PC-3 (cell line): ENCODE data around the gene RBAK. TPM values are rescaled to one million over a fixed set of nuclear protein-coding genes. Genes with fewer than 3 reads are reported as not detected.

Source experiments
- ATAC-seq: fragments of 200-7000 bp; cut with Tn5 transposase; 2 replicates; pipeline ENCODE4 v1.9.1; 2020; ENCODE audit warnings: mild to moderate bottlenecking, moderate library complexity
- Bru-seq: library from RNA; stranded (reverse); fragments of 400-500 nt; gene quantifications from one replicate; lab custom pipeline; 2021; lab: Mats Ljungman, UMichigan
- BruChase-seq, 2 experiments: library from RNA; stranded (reverse); fragments of 400-500 nt; gene quantifications; one replicate each; lab custom pipeline; 2021; lab: Mats Ljungman, UMichigan
- BruUV-seq: library from RNA; stranded (reverse); fragments of 400-500 nt; replicated peaks from 2 replicates; lab custom pipeline; 2021; lab: Mats Ljungman, UMichigan
- CTCF ChIA-PET: fragments of 300-600 bp; sonication (Branson Sonifier 250); formaldehyde crosslinking; loops from one replicate; lab custom pipeline; 2022; ENCODE audit warnings: antibody characterized with exemption; lab: Charles Lee
- POLR2A ChIA-PET: fragments of 300-600 bp; sonication (Branson Sonifier 250); formaldehyde crosslinking; loops from one replicate; lab custom pipeline; 2022; ENCODE audit warnings: antibody characterized with exemption; ENCODE audit not compliant: unreplicated experiment; lab: Charles Lee
- DNase-seq: peaks from one replicate; pipeline ENCODE4 v3.0.0-alpha.2; 2015
- H2AFZ ChIP-seq: fragments of 300-600 bp; sonication (generic); 2 replicates; pipeline ENCODE4 v1.6.0; 2016; ENCODE audit warnings: antibody characterized with exemption, low read length
- H3F3A ChIP-seq: fragments of 300-600 bp; sonication (generic); one replicate; pipeline ENCODE4 v1.6.0; 2017; ENCODE audit warnings: antibody characterized with exemption, low read length, control low read depth, mild to moderate bottlenecking; ENCODE audit not compliant: unreplicated experiment
- H3K27ac ChIP-seq: fragments of 300-600 bp; sonication (generic); 2 replicates; pipeline ENCODE4 v1.5.1; 2016; ENCODE audit warnings: mild to moderate bottlenecking, low read length
- H3K27me3 ChIP-seq: fragments of 300-600 bp; sonication (generic); 2 replicates; pipeline ENCODE4 v1.6.1; 2016; ENCODE audit warnings: low read length, mixed read lengths
- H3K36me3 ChIP-seq: fragments of 300-600 bp; sonication (generic); 2 replicates; pipeline ENCODE4 v1.6.1; 2016; ENCODE audit warnings: low read depth, mixed run types, low read length, mixed read lengths
- H3K4me1 ChIP-seq: fragments of 300-600 bp; sonication (generic); 2 replicates; pipeline ENCODE4 v1.5.1; 2016; ENCODE audit warnings: low read length; ENCODE audit not compliant: insufficient read depth
- H3K4me2 ChIP-seq: fragments of 300-600 bp; sonication (generic); 2 replicates; pipeline ENCODE4 v1.6.0; 2016; ENCODE audit warnings: low read length
- H3K4me3 ChIP-seq: fragments of 300-600 bp; sonication (generic); 2 replicates; pipeline ENCODE4 v1.5.1; 2016; ENCODE audit warnings: mild to moderate bottlenecking, low read length, mixed read lengths
- H3K79me2 ChIP-seq: fragments of 300-600 bp; sonication (generic); 2 replicates; pipeline ENCODE4 v1.6.1; 2017; ENCODE audit warnings: low read length, mixed read lengths
- H3K9ac ChIP-seq: fragments of 300-600 bp; sonication (generic); 2 replicates; pipeline ENCODE4 v1.6.0; 2016; ENCODE audit warnings: mild to moderate bottlenecking, low read length
- H3K9me2 ChIP-seq: fragments of 300-600 bp; sonication (generic); replicated peaks from 2 replicates; pipeline ENCODE4 v1.6.1; 2016; ENCODE audit warnings: mixed run types, low read length, mixed read lengths
- H3K9me3 ChIP-seq: fragments of 300-600 bp; sonication (generic); 2 replicates; pipeline ENCODE4 v1.6.1; 2016; ENCODE audit warnings: low read length, mixed read lengths
- H4K20me1 ChIP-seq: fragments of 300-600 bp; sonication (generic); 2 replicates; pipeline ENCODE4 v1.6.1; 2016; ENCODE audit warnings: low read length, mixed read lengths
- CTCF ChIP-seq: fragments of 300-600 bp; sonication (generic); conservative IDR thresholded peaks from 2 replicates; pipeline ENCODE4 v1.5.1; 2017; ENCODE audit warnings: antibody characterized with exemption, low read depth, mild to moderate bottlenecking, low read length
- EZH2 ChIP-seq: fragments of 300-600 bp; sonication (generic); IDR thresholded peaks from one replicate; pipeline ENCODE4 v1.6.1; 2017; ENCODE audit warnings: antibody characterized with exemption, mild to moderate bottlenecking, low read length; ENCODE audit not compliant: unreplicated experiment
- EZH2phosphoT487 ChIP-seq: fragments of 300-600 bp; sonication (generic); IDR thresholded peaks from 2 replicates; pipeline ENCODE4 v1.6.1; 2018; ENCODE audit warnings: mild to moderate bottlenecking, antibody characterized with exemption, low read length, borderline replicate concordance
- intact Hi-C: fragments of 100-400 bp; cut with micrococcal nuclease; formaldehyde crosslinking; loops from 2 replicates; pipeline ENCODE4 v1.9.0; 2023
- long read RNA-seq: library from polyadenylated mRNA; unstranded; transcript quantifications from one replicate; pipeline ENCODE4 v2.0.0, GENCODE V29; 2021; ENCODE audit not compliant: unreplicated experiment
- total RNA-seq: library from RNA; depleted of rRNA; stranded (reverse); fragments of >200 nt; gene quantifications from 2 replicates; pipeline ENCODE4 v1.2.3, GENCODE V29; 2014; rRNA removed

RBAK gene
- total RNA-seq (7.0 and 7.3 TPM in 2 replicates), Bru-seq, nascent RNA (percentile 94 among the genes with signal in this experiment), BruChase-seq, experiment 1, labeled RNA remaining after a 6-hour chase (percentile 98 among the genes with signal in this experiment), BruChase-seq, experiment 2, labeled RNA remaining after a 2-hour chase (percentile 99 among the genes with signal in this experiment)
- long read RNA-seq, full-length matches to known transcripts = 9 of 17 reads
- long read RNA-seq, partial matches to known transcripts = 0 of 17 reads
- long read RNA-seq, other reads (novel, unspliced or antisense) = 8 of 17 reads

GRCh38 chr7:5045558-5046396 lies at the start of gene RBAK:
TSS of gene RBAK (plus strand) at chr7:5045860. CDS start at chr7:5048077, 2,217 bp downstream.
- Histone ChIP-seq H3K9me2 (no peaks in the 10 kb centered on the region), H3K4me2 (peak within 1 kb of the TSS; percentile 72), H3K9ac (peak within 1 kb of the TSS; percentile 94), H4K20me1 (no peaks in the 10 kb centered on the region), H3F3A (no peaks in the 10 kb centered on the region), H3K79me2 (peaks cover 17% of the 10 kb centered on the region), H3K9me3 (0 out of 2 replicates have a peak, but pooled peaks cover 3% of the 10 kb centered on the region), H3K4me1 (no peaks in the 10 kb centered on the region), H3K36me3 (peaks cover 20% of the 10 kb centered on the region), H2AFZ (peak within 1 kb of the TSS; percentile 98), H3K27ac (peak within 1 kb of the TSS; percentile 36), H3K27me3 (no peaks in the 10 kb centered on the region), H3K4me3 (peak within 1 kb of the TSS; percentile 77)
- CTCF ChIA-PET = no interaction called here
- TF ChIP-seq EZH2 = no peak
- TF ChIP-seq EZH2phosphoT487 = no peak
- no peak for TF ChIP-seq CTCF
- DNase-seq (peak; percentile 90), ATAC-seq (peak; percentile 100)
- no TSS peak for BruUV-seq
- POLR2A ChIA-PET = interaction anchor here (0.6 kb wide), 1 partner anchor 72 kb away, joined by 6 read pairs; no protein-coding TSS in a partner anchor
- intact Hi-C loops = no loop called here

- H3K9ac ChIP-seq = no peak overlapping the region
- ChIA-PET POLR2A (no interaction called here), CTCF (no interaction called here)
- peaks cover 3% of the 10 kb centered on the region; the same call in 1 of the 2 replicates for H3K36me3 ChIP-seq
- H3K27me3 ChIP-seq = no peaks in the 10 kb centered on the region
- no peaks in the 10 kb centered on the region for H3K9me2 ChIP-seq
- no TSS peak for BruUV-seq
- intact Hi-C loops = no loop called here
- no peaks in the 10 kb centered on the region for H3F3A ChIP-seq
- H3K4me2 ChIP-seq = no peak overlapping the region
- no peak for TF ChIP-seq EZH2
- TF ChIP-seq CTCF = peak; percentile 28; the same call in 1 of the 2 replicates
- H3K4me1 ChIP-seq = no peaks in the 10 kb centered on the region
- no peak for DNase-seq
- ATAC-seq = no peak; the same call in 1 of the 2 replicates
- no peaks in the 10 kb centered on the region for H4K20me1 ChIP-seq
- no peaks in the 10 kb centered on the region for H3K79me2 ChIP-seq
- H3K4me3 ChIP-seq = no peak overlapping the region
- no peak overlapping the region for H3K27ac ChIP-seq
- no peak overlapping the region for H2AFZ ChIP-seq
- H3K9me3 ChIP-seq = no peaks in the 10 kb centered on the region
Measured at GRCh38 chr7:4996696-4997222, 48.9 kb upstream of the RBAK start.
